WTC11 (cell line): Measurements from ENCODE around the gene LZTS2. TPM values are rescaled to one million over a fixed set of nuclear protein-coding genes. Genes with fewer than 3 reads are reported as not detected.

Experiments
- ATAC-seq: fragments of 200-7000 bp; cut with Tn5 transposase; 2 replicates; pipeline ENCODE4 v1.10.0; 2021; ENCODE audit warnings: mild to moderate bottlenecking, moderate library complexity
- CTCF ChIA-PET: fragments of 300-600 bp; sonication (Branson Sonifier 250); formaldehyde crosslinking; loops from one replicate; lab custom pipeline; 2021; ENCODE audit warnings: antibody characterized with exemption; lab: Charles Lee
- POLR2A ChIA-PET: fragments of 350-600 bp; sonication (Branson Sonifier 250); formaldehyde crosslinking; loops from one replicate; lab custom pipeline; 2021; ENCODE audit warnings: antibody characterized with exemption; lab: Charles Lee
- DNase-seq: peaks from one replicate; pipeline ENCODE4 v3.0.0; 2021; ENCODE audit warnings: low spot score
- H3K27ac Mint-ChIP-seq: 2 replicates; pipeline ENCODE4 v1.8.0; 2021; ENCODE audit warnings: mixed read lengths
- H3K27me3 Mint-ChIP-seq: 2 replicates; pipeline ENCODE4 v1.8.0; 2021; ENCODE audit warnings: low read depth, mild to moderate bottlenecking, moderate library complexity, mixed read lengths
- H3K36me3 Mint-ChIP-seq: 2 replicates; pipeline ENCODE4 v1.8.0; 2021; ENCODE audit warnings: mixed read lengths
- H3K4me1 Mint-ChIP-seq: 2 replicates; pipeline ENCODE4 v1.8.0; 2022; ENCODE audit warnings: mixed read lengths
- H3K4me3 Mint-ChIP-seq: 2 replicates; pipeline ENCODE4 v1.8.0; 2021; ENCODE audit warnings: mild to moderate bottlenecking, moderate library complexity, mixed read lengths
- H3K9me3 Mint-ChIP-seq: 2 replicates; pipeline ENCODE4 v1.8.0; 2021; ENCODE audit warnings: mixed read lengths
- ATF1 ChIP-seq: sonication (generic); formaldehyde crosslinking; IDR thresholded peaks from 2 replicates; pipeline ENCODE4 v1.8.1; 2023; ENCODE audit warnings: mild to moderate bottlenecking, moderate library complexity, missing genetic modification reagents
- ESRRA ChIP-seq: sonication (generic); formaldehyde crosslinking; IDR thresholded peaks from 2 replicates; pipeline ENCODE4 v1.8.1; 2022; ENCODE audit warnings: mild to moderate bottlenecking, missing genetic modification reagents, borderline replicate concordance
- FOXJ3 ChIP-seq: sonication (generic); formaldehyde crosslinking; IDR thresholded peaks from 2 replicates; pipeline ENCODE4 v1.9.0; 2021; ENCODE audit warnings: missing genetic modification reagents, mild to moderate bottlenecking, borderline replicate concordance
- KAT7 ChIP-seq: sonication (generic); formaldehyde crosslinking; IDR thresholded peaks from 2 replicates; pipeline ENCODE4 v1.8.1; 2023; ENCODE audit warnings: missing genetic modification reagents, mild to moderate bottlenecking, borderline replicate concordance
- NFE2L1 ChIP-seq: sonication (generic); formaldehyde crosslinking; IDR thresholded peaks from 2 replicates; pipeline ENCODE4 v1.8.1; 2023; ENCODE audit warnings: missing genetic modification reagents
- NR3C1 ChIP-seq: sonication (generic); formaldehyde crosslinking; conservative IDR thresholded peaks from 2 replicates; pipeline ENCODE4 v1.8.1; 2023; ENCODE audit warnings: low read depth, mild to moderate bottlenecking, missing genetic modification reagents
- TEAD1 ChIP-seq: sonication (generic); formaldehyde crosslinking; IDR thresholded peaks from 2 replicates; pipeline ENCODE4 v1.8.0; 2022; ENCODE audit warnings: mild to moderate bottlenecking, missing genetic modification reagents
- ZNF138 ChIP-seq: sonication (generic); formaldehyde crosslinking; conservative IDR thresholded peaks from 2 replicates; pipeline ENCODE4 v1.8.1; 2022; ENCODE audit warnings: mild to moderate bottlenecking, moderate library complexity, missing genetic modification reagents
- ZNF232 ChIP-seq: sonication (generic); formaldehyde crosslinking; IDR thresholded peaks from 2 replicates; pipeline ENCODE4 v1.8.0; 2022; ENCODE audit warnings: mild to moderate bottlenecking, missing genetic modification reagents
- total RNA-seq: library from RNA; stranded (reverse); gene quantifications from 3 replicates; pipeline ENCODE4 v1.2.3, GENCODE V29; 2021
- TF ChIP-seq, protein P1 (sequence below): sonication (generic); formaldehyde crosslinking; IDR thresholded peaks from 2 replicates; pipeline ENCODE4 v1.8.0; 2023; ENCODE audit warnings: mild to moderate bottlenecking, missing genetic modification reagents
- TF ChIP-seq, protein P2 (sequence below): sonication (generic); formaldehyde crosslinking; IDR thresholded peaks from 2 replicates; pipeline ENCODE4 v1.8.1; 2022; ENCODE audit warnings: missing genetic modification reagents, borderline replicate concordance
- TF ChIP-seq, protein P3 (sequence below): sonication (generic); formaldehyde crosslinking; IDR thresholded peaks from 2 replicates; pipeline ENCODE4 v1.8.1; 2022; ENCODE audit warnings: mild to moderate bottlenecking, moderate library complexity, missing genetic modification reagents
- TF ChIP-seq, protein P4 (sequence below): sonication (generic); formaldehyde crosslinking; IDR thresholded peaks from 2 replicates; pipeline ENCODE4 v1.8.1; 2023; ENCODE audit warnings: mild to moderate bottlenecking, missing genetic modification reagents
- TF ChIP-seq, protein P5 (sequence below): sonication (generic); formaldehyde crosslinking; IDR thresholded peaks from 2 replicates; pipeline ENCODE4 v1.8.1; 2023; ENCODE audit warnings: mild to moderate bottlenecking, missing genetic modification reagents, borderline replicate concordance
- TF ChIP-seq, protein P6 (sequence below): sonication (generic); formaldehyde crosslinking; IDR thresholded peaks from 2 replicates; pipeline ENCODE4 v1.8.1; 2023; ENCODE audit warnings: mild to moderate bottlenecking, missing genetic modification reagents, moderate library complexity
- TF ChIP-seq, protein P7 (sequence below): fragments of 250-450 bp; sonication (Bioruptor Pico); IDR thresholded peaks from 2 replicates; pipeline ENCODE4 v1.9.0; 2021; ENCODE audit warnings: mild to moderate bottlenecking, borderline replicate concordance

The LZTS2 gene
- total RNA-seq, 1 experiment from 2014 or later, result 84.6 TPM

DNA sequence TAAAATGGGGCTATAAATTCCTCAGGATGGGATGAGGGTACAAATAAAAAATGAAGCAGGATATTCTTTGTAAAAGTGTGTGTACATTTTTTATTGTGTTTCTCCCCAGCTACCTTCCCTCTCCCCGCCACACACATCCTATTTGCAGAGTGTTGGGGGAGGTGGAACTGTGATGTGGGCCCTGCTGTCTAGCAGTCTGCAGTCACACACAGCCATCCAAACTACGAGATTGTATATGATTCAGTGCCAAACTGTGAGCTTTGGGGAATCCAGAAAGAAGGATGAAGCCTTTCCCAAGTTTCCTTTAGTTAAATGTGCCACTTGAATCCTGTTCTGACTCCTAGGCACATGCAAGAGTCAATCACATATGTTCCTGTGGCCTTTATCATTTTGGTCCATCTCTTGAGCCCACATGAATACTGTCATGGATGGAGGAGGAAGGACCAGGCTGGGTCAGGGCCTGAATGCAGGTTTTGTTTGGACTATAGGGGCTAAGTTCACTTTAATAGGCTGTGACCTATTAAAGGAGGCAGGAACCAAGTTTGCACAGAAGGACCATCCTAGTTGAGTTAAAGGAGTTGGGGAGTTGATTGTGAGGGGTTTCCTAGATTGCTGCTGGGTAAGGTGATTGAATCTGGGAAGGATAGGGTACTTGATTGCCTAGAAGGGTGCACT lies 31.4 kb upstream of the LZTS2 start:
- H3K36me3 Mint-ChIP-seq, result no peaks in the 10 kb centered on the region
- CTCF ChIA-PET, result interaction anchor here (0.6 to 5.6 kb wide), 22 partner anchors 13 to 1734 kb away, joined by 3 to 41 read pairs (median 4); partner anchors contain the start of genes KAZALD1, LZTS2 and SLF2
- no peak for TF ChIP-seq ZNF232 (CRISPR knock-in tag)
- TF ChIP-seq, protein P1, sequence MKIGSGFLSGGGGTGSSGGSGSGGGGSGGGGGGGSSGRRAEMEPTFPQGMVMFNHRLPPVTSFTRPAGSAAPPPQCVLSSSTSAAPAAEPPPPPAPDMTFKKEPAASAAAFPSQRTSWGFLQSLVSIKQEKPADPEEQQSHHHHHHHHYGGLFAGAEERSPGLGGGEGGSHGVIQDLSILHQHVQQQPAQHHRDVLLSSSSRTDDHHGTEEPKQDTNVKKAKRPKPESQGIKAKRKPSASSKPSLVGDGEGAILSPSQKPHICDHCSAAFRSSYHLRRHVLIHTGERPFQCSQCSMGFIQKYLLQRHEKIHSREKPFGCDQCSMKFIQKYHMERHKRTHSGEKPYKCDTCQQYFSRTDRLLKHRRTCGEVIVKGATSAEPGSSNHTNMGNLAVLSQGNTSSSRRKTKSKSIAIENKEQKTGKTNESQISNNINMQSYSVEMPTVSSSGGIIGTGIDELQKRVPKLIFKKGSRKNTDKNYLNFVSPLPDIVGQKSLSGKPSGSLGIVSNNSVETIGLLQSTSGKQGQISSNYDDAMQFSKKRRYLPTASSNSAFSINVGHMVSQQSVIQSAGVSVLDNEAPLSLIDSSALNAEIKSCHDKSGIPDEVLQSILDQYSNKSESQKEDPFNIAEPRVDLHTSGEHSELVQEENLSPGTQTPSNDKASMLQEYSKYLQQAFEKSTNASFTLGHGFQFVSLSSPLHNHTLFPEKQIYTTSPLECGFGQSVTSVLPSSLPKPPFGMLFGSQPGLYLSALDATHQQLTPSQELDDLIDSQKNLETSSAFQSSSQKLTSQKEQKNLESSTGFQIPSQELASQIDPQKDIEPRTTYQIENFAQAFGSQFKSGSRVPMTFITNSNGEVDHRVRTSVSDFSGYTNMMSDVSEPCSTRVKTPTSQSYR (CRISPR knock-in tag), result no peak
- TF ChIP-seq TEAD1 (CRISPR knock-in tag), result no peak
- TF ChIP-seq FOXJ3 (CRISPR knock-in tag), result no peak
- TF ChIP-seq, protein P2, sequence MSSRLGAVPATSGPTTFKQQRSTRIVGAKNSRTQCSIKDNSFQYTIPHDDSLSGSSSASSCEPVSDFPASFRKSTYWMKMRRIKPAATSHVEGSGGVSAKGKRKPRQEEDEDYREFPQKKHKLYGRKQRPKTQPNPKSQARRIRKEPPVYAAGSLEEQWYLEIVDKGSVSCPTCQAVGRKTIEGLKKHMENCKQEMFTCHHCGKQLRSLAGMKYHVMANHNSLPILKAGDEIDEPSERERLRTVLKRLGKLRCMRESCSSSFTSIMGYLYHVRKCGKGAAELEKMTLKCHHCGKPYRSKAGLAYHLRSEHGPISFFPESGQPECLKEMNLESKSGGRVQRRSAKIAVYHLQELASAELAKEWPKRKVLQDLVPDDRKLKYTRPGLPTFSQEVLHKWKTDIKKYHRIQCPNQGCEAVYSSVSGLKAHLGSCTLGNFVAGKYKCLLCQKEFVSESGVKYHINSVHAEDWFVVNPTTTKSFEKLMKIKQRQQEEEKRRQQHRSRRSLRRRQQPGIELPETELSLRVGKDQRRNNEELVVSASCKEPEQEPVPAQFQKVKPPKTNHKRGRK (CRISPR knock-in tag), result no peak
- no peak for TF ChIP-seq NR3C1 (CRISPR knock-in tag)
- TF ChIP-seq, protein P3, sequence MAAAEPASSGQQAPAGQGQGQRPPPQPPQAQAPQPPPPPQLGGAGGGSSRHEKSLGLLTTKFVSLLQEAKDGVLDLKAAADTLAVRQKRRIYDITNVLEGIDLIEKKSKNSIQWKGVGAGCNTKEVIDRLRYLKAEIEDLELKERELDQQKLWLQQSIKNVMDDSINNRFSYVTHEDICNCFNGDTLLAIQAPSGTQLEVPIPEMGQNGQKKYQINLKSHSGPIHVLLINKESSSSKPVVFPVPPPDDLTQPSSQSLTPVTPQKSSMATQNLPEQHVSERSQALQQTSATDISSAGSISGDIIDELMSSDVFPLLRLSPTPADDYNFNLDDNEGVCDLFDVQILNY (CRISPR knock-in tag), result no peak
- no peak for TF ChIP-seq ATF1 (CRISPR knock-in tag)
- TF ChIP-seq, protein P4, sequence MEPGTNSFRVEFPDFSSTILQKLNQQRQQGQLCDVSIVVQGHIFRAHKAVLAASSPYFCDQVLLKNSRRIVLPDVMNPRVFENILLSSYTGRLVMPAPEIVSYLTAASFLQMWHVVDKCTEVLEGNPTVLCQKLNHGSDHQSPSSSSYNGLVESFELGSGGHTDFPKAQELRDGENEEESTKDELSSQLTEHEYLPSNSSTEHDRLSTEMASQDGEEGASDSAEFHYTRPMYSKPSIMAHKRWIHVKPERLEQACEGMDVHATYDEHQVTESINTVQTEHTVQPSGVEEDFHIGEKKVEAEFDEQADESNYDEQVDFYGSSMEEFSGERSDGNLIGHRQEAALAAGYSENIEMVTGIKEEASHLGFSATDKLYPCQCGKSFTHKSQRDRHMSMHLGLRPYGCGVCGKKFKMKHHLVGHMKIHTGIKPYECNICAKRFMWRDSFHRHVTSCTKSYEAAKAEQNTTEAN (CRISPR knock-in tag), result no peak
- TF ChIP-seq ZNF138 (CRISPR knock-in tag), result no peak
- TF ChIP-seq KAT7 (CRISPR knock-in tag), result no peak
- TF ChIP-seq, protein P5, sequence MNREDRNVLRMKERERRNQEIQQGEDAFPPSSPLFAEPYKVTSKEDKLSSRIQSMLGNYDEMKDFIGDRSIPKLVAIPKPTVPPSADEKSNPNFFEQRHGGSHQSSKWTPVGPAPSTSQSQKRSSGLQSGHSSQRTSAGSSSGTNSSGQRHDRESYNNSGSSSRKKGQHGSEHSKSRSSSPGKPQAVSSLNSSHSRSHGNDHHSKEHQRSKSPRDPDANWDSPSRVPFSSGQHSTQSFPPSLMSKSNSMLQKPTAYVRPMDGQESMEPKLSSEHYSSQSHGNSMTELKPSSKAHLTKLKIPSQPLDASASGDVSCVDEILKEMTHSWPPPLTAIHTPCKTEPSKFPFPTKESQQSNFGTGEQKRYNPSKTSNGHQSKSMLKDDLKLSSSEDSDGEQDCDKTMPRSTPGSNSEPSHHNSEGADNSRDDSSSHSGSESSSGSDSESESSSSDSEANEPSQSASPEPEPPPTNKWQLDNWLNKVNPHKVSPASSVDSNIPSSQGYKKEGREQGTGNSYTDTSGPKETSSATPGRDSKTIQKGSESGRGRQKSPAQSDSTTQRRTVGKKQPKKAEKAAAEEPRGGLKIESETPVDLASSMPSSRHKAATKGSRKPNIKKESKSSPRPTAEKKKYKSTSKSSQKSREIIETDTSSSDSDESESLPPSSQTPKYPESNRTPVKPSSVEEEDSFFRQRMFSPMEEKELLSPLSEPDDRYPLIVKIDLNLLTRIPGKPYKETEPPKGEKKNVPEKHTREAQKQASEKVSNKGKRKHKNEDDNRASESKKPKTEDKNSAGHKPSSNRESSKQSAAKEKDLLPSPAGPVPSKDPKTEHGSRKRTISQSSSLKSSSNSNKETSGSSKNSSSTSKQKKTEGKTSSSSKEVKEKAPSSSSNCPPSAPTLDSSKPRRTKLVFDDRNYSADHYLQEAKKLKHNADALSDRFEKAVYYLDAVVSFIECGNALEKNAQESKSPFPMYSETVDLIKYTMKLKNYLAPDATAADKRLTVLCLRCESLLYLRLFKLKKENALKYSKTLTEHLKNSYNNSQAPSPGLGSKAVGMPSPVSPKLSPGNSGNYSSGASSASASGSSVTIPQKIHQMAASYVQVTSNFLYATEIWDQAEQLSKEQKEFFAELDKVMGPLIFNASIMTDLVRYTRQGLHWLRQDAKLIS (CRISPR knock-in tag), result no peak
- TF ChIP-seq ESRRA, result no peak
- TF ChIP-seq, protein P6, sequence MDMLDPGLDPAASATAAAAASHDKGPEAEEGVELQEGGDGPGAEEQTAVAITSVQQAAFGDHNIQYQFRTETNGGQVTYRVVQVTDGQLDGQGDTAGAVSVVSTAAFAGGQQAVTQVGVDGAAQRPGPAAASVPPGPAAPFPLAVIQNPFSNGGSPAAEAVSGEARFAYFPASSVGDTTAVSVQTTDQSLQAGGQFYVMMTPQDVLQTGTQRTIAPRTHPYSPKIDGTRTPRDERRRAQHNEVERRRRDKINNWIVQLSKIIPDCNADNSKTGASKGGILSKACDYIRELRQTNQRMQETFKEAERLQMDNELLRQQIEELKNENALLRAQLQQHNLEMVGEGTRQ (CRISPR knock-in tag), result no peak
- no peak for TF ChIP-seq NFE2L1
- TF ChIP-seq, protein P7, sequence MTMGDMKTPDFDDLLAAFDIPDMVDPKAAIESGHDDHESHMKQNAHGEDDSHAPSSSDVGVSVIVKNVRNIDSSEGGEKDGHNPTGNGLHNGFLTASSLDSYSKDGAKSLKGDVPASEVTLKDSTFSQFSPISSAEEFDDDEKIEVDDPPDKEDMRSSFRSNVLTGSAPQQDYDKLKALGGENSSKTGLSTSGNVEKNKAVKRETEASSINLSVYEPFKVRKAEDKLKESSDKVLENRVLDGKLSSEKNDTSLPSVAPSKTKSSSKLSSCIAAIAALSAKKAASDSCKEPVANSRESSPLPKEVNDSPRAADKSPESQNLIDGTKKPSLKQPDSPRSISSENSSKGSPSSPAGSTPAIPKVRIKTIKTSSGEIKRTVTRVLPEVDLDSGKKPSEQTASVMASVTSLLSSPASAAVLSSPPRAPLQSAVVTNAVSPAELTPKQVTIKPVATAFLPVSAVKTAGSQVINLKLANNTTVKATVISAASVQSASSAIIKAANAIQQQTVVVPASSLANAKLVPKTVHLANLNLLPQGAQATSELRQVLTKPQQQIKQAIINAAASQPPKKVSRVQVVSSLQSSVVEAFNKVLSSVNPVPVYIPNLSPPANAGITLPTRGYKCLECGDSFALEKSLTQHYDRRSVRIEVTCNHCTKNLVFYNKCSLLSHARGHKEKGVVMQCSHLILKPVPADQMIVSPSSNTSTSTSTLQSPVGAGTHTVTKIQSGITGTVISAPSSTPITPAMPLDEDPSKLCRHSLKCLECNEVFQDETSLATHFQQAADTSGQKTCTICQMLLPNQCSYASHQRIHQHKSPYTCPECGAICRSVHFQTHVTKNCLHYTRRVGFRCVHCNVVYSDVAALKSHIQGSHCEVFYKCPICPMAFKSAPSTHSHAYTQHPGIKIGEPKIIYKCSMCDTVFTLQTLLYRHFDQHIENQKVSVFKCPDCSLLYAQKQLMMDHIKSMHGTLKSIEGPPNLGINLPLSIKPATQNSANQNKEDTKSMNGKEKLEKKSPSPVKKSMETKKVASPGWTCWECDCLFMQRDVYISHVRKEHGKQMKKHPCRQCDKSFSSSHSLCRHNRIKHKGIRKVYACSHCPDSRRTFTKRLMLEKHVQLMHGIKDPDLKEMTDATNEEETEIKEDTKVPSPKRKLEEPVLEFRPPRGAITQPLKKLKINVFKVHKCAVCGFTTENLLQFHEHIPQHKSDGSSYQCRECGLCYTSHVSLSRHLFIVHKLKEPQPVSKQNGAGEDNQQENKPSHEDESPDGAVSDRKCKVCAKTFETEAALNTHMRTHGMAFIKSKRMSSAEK, result no peak

More for the DNA sequence above, 31.4 kb upstream of the LZTS2 start:
- peaks cover 31% of the 10 kb centered on the region for H3K4me1 Mint-ChIP-seq
- no peak for DNase-seq
- H3K27me3 Mint-ChIP-seq, result no peaks in the 10 kb centered on the region; the same call in 1 of the 2 replicates
- POLR2A ChIA-PET, result no interaction called here
- peak overlapping the region; percentile 73 for H3K4me3 Mint-ChIP-seq
- ATAC-seq, result no peak
- H3K27ac Mint-ChIP-seq, result no peak overlapping the region
- no peaks in the 10 kb centered on the region for H3K9me3 Mint-ChIP-seq
